AG08395 (cell line): ENCODE data around the gene SLC37A3.

Source experiments
- DNase-seq: peaks from one replicate; pipeline ENCODE4 v3.0.0; 2012; ENCODE audit warnings: mixed read lengths, low spot score

The SLC37A3 gene

DNA sequence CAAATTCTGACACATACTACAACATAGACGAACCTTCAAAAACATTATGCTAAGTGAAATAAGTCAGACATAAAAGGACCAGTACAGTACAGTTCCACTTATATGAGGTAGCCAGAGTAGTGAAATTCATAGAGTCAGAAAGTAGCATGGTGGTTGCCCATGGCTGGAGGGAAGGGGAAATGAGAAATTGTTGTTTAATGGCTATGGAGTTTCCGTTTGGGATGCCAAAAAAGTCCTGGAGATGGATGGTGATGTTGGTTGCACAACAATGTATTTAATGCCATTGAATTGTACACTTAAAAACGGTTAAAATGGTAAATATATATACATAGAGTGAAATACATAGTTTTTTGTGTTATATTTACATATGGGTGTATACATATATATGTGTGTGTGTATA is 2.1 kb upstream of the SLC37A3 start:
- no peak for DNase-seq

- DNase-seq: no peak
Measured at GRCh38 chr7:140398821-140399220, 491 bp upstream of the SLC37A3 start.

DNA sequence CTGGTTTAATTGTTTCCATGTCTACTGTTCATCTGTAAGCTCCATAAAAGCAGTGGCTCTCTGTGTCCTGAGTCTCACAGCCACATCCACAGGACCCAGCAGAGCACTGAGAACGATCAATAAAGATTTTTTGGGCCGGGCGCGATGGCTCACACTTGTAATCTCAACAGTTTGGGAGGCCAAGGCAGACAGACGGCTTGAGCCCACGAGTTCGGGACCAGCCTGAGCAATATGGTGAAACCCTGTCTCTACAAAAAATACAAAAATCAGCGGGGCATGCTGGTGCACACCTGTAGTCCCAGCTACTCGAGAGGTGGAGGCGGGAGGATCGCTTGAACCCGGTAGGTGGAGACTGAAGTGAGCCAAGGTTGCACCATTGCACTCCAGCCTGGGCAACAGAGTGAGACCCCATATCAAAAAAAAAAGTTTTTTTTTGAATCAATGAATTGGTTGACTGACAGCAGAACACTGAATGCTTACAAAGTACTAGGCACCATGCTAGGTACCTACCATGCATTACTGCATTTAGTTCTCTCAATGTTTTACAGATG is 4.5 kb downstream of the SLC37A3 start:
- DNase-seq: no peak

- no peak for DNase-seq
Measured at GRCh38 chr7:140391634-140392033, 6.7 kb downstream of the SLC37A3 start.

- peak; percentile 18 for DNase-seq
Measured at GRCh38 chr7:140390466-140391190, 7.7 kb downstream of the SLC37A3 start.

- DNase-seq: no peak
Measured at GRCh38 chr7:140390034-140390433, 8.3 kb downstream of the SLC37A3 start.

GRCh38 chr7:140389445-140389844 is 8.9 kb downstream of the SLC37A3 start:
- no peak for DNase-seq

DNA sequence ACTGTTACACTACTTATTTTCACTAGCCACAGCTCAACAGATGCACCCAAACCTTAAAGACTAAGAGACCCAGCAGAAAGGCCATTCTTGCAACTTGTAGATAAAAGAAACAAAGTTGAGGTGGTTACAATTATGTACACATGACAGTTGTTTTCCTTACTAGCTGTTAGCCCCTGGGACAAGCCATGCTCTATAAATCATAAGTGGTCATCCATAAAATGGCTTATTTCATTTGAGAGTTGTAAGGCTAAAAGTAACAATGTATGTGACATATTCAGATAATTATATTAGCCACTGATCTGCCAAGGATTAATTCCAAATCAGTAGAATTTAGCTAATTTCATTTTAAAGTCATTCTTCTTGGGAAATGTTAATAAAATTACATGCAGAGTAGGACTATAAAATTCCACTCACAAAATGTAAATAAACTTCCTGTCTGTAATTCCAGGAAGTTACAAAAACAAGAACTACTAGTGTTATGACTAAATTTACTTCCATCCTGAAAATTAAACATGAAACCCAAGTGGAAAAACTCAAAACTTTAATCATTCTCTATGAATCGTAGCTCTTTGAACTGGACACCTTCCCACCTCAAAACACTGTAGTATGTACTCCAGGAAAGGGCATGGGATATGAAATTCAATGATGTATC is 13.3 kb downstream of the SLC37A3 start:
- DNase-seq: no peak

DNA sequence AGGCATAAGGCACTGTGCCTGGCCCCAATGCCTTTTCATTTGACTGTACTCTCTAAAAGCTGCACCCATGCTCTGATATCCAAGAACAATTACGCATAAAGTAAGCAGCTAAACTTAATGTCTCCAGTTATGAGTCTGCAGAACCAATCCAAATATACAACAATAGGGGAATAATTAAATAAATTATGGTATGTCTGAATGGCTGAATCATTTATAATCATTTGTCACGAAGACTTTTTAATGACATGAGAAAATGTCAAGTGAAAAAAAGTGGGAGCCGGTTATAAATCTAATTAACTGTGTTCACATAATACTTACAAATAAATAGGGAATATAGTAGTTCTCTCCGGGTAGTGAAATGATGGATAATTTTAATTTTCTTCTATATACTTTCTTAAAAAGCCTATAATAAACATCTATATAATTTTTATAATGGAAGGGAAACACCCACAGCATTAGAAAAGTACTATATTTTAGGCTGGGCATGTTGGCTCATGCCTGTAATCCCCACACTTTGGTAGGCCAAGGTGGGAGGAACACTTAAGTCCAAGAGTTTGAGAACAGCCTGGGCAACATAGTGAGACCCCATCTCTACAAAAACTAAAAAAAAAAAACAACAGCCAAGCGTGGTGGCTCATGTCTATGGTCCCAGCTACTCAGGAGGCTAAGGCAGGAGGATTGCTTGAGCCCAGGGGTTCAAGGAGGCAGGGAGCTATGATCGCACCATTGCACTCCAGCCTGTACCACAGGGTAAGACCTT is 14.2 kb downstream of the SLC37A3 start:
- DNase-seq: no peak

DNA sequence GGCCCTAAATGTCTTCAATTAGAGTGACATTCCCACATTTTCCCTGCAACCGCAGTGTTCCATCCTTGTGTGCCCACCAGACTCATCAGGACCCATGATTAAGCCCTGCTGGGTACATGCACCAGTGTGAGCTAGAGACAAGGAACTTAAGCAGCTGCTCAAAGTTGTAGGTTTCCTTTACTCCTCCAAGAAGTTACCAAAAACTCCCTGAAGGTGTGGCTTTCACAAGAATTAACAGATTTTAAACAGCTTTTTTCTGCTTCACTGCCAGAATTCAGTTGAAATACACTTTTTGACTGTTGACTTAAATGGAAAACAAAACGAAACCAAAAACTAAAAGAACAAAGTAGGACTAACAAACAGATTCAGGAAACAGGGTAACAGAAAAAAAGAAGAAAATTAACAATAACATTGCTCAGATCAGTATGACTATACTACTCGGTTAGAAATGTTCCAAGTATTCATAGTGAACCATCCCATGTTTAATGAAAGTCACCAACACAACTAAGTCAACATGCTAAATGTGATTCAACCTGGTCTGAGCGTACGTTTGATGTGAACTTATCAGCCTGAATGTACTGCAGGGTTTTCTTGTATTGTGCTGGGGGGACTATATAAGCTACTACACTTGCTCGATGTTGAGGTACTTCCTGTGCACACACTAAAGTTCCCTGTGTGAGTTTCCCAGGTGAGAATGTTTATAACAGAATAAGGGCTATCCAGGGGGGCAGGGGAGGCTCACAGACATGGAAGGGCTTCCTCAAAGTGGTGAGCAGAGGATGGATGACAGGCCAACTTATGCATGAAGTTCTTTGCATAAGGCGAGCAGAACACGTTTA is 22.2 kb downstream of the SLC37A3 start:
- no peak for DNase-seq

DNA sequence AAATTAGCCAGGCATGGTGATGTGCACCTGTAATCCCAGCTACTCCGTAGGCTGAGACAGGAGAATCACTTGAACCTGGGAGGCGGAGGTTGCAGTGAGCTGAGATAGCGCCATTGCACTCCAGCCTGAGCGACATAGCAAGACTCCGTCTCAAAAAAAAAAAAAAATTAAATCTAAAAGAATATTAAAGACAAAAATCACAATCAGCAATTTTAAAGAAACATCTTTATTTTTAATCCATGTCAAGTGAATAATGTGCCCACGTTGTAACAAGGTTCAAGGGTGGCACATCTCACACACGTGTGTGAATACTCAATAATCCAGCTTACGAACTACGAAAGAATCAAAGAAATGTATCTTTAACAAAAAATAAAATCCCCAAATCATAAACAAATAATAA is 23.0 kb downstream of the SLC37A3 start:
- DNase-seq: no peak

GRCh38 chr7:140369294-140369693 is 29.0 kb downstream of the SLC37A3 start:
- no peak for DNase-seq

- DNase-seq: no peak
Measured at GRCh38 chr7:140367528-140367927, 30.8 kb downstream of the SLC37A3 start.

GRCh38 chr7:140364819-140365218 is 33.5 kb downstream of the SLC37A3 start:
- DNase-seq: no peak

GRCh38 chr7:140360697-140361229 is 37.6 kb downstream of the SLC37A3 start:
- no peak for DNase-seq

- DNase-seq: no peak
Measured at GRCh38 chr7:140358412-140359051, 39.8 kb downstream of the SLC37A3 start.

DNA sequence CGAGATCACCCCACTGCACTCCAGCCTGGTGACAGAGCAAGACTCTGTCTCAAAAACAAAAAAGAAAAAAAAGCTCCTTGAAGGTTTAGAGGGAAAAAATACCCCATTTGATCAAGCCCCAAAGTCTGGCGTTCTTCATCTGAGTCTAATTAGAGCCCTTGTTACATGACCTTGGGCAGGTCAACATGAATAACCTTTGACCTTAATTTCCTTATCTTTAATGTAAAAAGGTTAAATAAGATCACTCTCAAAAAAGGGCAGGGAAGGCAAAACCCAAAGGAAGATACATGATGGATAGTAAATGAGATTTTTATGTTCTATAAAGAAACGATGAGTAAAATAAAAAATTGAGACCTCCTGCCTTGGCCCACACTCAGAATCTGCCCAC is 40.3 kb downstream of the SLC37A3 start:
- DNase-seq: no peak

- no peak for DNase-seq
Measured at GRCh38 chr7:140350056-140350455, 48.3 kb downstream of the SLC37A3 start.

DNA sequence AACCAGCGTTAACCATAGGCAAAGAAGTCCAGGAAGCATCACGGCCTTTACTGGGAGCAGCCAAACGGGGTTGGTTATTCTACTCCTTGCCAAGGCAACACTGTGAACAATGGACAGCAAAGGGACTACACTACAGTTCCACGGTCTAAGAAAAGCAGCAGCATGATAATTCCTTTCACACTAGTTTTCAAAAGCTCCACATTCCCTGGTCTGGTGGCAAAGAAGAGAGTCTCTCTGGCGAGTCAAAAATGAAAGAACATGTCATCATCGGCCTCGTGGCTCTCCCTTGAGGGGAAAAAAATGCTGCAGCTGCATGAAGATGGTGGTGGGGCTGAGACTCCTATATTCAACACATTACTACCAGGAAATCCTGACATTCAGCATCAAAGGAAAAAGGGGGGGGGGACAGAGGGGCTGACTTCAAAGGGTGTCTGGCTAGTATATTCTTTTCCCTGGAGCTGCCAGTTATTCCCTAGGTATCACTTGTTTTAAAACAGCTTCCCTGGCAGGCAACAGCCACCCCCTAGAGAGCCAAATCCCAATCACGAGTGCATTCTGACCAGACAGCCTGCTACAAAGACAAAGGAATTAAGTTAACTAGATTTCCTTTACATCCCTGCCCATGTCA is 49.1 kb downstream of the SLC37A3 start:
- peak; percentile 56 for DNase-seq

GRCh38 chr7:140348161-140348849 is 50.0 kb downstream of the SLC37A3 start:
- peak; percentile 44 for DNase-seq
